ENCODE results near the gene WHRN.

WHRN gene

GRCh38 chr9:114403153-114403756, 102.0 kb downstream of the WHRN start:
- H3K4me3 ChIP-seq (ENCODE audit: low read depth, low read length) = no peak overlapping the region
- TF ChIP-seq, protein P1, sequence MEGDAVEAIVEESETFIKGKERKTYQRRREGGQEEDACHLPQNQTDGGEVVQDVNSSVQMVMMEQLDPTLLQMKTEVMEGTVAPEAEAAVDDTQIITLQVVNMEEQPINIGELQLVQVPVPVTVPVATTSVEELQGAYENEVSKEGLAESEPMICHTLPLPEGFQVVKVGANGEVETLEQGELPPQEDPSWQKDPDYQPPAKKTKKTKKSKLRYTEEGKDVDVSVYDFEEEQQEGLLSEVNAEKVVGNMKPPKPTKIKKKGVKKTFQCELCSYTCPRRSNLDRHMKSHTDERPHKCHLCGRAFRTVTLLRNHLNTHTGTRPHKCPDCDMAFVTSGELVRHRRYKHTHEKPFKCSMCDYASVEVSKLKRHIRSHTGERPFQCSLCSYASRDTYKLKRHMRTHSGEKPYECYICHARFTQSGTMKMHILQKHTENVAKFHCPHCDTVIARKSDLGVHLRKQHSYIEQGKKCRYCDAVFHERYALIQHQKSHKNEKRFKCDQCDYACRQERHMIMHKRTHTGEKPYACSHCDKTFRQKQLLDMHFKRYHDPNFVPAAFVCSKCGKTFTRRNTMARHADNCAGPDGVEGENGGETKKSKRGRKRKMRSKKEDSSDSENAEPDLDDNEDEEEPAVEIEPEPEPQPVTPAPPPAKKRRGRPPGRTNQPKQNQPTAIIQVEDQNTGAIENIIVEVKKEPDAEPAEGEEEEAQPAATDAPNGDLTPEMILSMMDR (IDR thresholded peaks at IDR 0.05; ENCODE audit: borderline replicate concordance, insufficient read depth, low read depth, low read length) = no peak

GRCh38 chr9:114401344-114401743, 103.9 kb downstream of the WHRN start:
- H3K4me3 ChIP-seq (ENCODE audit: low read depth, low read length) = no peak overlapping the region
- TF ChIP-seq, protein P1 (IDR thresholded peaks at IDR 0.05; ENCODE audit: borderline replicate concordance, insufficient read depth, low read depth, low read length) = no peak

- TF ChIP-seq, protein P1 (IDR thresholded peaks at IDR 0.05; ENCODE audit: borderline replicate concordance, insufficient read depth, low read depth, low read length) = no peak
- H3K4me3 ChIP-seq (ENCODE audit: low read depth, low read length) = no peak overlapping the region
These were observed 104.5 kb downstream of the WHRN start for GRCh38 chr9:114400772-114401171.

DNA sequence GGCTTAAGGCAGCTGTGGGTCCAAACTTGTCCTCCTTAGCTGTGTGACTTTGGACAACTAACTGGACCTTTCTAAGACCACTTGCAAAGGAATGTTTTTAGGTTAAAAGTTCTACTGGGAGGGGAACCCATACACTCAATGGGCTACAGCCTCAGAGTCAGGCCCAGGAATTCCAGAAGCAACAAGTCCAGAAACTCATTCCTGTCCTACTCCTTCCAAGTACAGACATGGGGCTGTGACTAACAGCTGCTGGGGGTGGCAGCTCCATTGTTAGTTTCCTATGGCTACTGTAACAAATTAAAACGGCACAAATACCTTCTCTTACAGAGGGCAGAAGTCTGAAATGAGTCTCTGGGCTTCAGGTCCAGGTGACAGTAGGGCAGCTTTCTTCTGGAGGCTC, 105.1 kb downstream of the WHRN start:
- TF ChIP-seq, protein P1 (IDR thresholded peaks at IDR 0.05; ENCODE audit: borderline replicate concordance, insufficient read depth, low read depth, low read length) = no peak
- H3K4me3 ChIP-seq (ENCODE audit: low read depth, low read length) = no peak overlapping the region

DNA sequence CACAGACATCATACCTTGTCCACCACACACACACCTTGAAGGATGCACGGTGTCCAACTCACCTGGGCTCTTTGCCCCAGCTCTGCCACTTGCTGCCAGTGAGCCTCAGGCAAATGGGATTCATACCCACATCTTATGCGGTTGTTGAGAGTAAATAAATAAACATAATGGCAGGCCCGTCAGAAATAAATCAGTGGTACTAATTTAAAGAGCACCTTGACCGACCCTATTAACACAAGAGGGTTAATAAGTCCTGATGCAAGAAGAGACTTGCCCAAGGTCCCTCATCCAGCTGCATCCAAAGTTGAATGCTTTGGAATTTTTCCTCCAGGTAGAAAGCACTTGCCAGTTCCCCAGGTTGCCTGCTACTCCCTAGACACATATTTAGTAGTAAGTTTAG, 105.9 kb downstream of the WHRN start:
- no peak overlapping the region for H3K4me3 ChIP-seq (ENCODE audit: low read depth, low read length)
- TF ChIP-seq, protein P1 (IDR thresholded peaks at IDR 0.05; ENCODE audit: borderline replicate concordance, insufficient read depth, low read depth, low read length) = no peak

- H3K4me3 ChIP-seq (ENCODE audit: low read depth, low read length) = peak overlapping the region; percentile 89
- TF ChIP-seq, protein P1 (IDR thresholded peaks at IDR 0.05; ENCODE audit: borderline replicate concordance, insufficient read depth, low read depth, low read length) = no peak
These were observed 107.2 kb downstream of the WHRN start for GRCh38 chr9:114397848-114398605.
